PFSK-1 (cell line): ENCODE data around the gene CHL1.

Experiments
- POLR2AphosphoS5 ChIP-seq: IDR thresholded peaks from 2 replicates; pipeline ENCODE4 v1.6.1; 2012; ENCODE audit warnings: low read depth, mild to moderate bottlenecking, control low read depth, low read length, moderate library complexity
- TF ChIP-seq, protein P1 (sequence below), 2 experiments: IDR thresholded peaks; 2 replicates each; pipeline versions ENCODE4 v1.6.1 to v1.8.0; 2011 to 2012; ENCODE audit warnings: low read depth in 2 of 2, low read length in 2 of 2, control low read depth in 1 of 2, inconsistent platforms in 1 of 2, mild to moderate bottlenecking in 1 of 2, moderate library complexity in 1 of 2; ENCODE audit not compliant: insufficient read depth in 1 of 2

DNA sequence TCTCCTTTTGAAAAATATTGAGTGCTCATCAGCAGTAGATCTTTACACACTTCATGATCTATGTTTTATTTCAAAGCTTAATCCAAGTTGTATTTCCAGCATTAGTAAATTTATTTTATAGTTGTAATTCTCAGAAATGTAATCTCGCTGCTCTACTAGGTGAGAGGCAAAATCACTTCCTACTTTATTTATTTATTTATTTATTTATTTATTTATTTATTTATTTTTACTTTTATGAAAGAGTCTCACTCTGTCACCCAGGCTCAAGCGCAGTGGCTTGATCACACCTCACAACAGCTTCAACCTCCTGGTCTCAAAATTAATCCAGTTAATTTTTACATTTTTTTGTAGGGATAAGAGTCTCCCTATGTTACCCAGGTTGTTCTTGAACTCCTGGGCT lies 127.9 kb downstream of the CHL1 start:
- no peak for TF ChIP-seq POLR2AphosphoS5
- TF ChIP-seq, protein P1, sequence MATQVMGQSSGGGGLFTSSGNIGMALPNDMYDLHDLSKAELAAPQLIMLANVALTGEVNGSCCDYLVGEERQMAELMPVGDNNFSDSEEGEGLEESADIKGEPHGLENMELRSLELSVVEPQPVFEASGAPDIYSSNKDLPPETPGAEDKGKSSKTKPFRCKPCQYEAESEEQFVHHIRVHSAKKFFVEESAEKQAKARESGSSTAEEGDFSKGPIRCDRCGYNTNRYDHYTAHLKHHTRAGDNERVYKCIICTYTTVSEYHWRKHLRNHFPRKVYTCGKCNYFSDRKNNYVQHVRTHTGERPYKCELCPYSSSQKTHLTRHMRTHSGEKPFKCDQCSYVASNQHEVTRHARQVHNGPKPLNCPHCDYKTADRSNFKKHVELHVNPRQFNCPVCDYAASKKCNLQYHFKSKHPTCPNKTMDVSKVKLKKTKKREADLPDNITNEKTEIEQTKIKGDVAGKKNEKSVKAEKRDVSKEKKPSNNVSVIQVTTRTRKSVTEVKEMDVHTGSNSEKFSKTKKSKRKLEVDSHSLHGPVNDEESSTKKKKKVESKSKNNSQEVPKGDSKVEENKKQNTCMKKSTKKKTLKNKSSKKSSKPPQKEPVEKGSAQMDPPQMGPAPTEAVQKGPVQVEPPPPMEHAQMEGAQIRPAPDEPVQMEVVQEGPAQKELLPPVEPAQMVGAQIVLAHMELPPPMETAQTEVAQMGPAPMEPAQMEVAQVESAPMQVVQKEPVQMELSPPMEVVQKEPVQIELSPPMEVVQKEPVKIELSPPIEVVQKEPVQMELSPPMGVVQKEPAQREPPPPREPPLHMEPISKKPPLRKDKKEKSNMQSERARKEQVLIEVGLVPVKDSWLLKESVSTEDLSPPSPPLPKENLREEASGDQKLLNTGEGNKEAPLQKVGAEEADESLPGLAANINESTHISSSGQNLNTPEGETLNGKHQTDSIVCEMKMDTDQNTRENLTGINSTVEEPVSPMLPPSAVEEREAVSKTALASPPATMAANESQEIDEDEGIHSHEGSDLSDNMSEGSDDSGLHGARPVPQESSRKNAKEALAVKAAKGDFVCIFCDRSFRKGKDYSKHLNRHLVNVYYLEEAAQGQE (IDR thresholded peaks at IDR 0.05; ENCODE audit: insufficient read depth in 1 of 2, low read depth in 2 of 2, low read length in 2 of 2): no peak
